Activated CD8-positive, alpha-beta memory T cell treated with anti-CD3 and anti-CD28 coated beads for 36 hours (primary cell): Measurements from ENCODE around the gene HTR1D. TPM values are rescaled to one million over a fixed set of nuclear protein-coding genes. Genes with fewer than 3 reads are reported as not detected.

Experiments
- CTCF ChIA-PET: fragments of 350-600 bp; sonication (Branson Sonifier 250); formaldehyde crosslinking; loops from one replicate; lab custom pipeline; 2021; ENCODE audit warnings: antibody characterized with exemption; lab: Charles Lee
- POLR2A ChIA-PET: fragments of 350-600 bp; sonication (Branson Sonifier 250); formaldehyde crosslinking; loops from one replicate; lab custom pipeline; 2021; ENCODE audit warnings: antibody characterized with exemption; lab: Charles Lee
- total RNA-seq, 2 experiments: library from RNA; stranded (reverse); gene quantifications; one replicate each; pipeline ENCODE4 v1.2.3, GENCODE V29; 2021

The HTR1D gene
- total RNA-seq, 2 experiments from 2014 or later = not detected

DNA sequence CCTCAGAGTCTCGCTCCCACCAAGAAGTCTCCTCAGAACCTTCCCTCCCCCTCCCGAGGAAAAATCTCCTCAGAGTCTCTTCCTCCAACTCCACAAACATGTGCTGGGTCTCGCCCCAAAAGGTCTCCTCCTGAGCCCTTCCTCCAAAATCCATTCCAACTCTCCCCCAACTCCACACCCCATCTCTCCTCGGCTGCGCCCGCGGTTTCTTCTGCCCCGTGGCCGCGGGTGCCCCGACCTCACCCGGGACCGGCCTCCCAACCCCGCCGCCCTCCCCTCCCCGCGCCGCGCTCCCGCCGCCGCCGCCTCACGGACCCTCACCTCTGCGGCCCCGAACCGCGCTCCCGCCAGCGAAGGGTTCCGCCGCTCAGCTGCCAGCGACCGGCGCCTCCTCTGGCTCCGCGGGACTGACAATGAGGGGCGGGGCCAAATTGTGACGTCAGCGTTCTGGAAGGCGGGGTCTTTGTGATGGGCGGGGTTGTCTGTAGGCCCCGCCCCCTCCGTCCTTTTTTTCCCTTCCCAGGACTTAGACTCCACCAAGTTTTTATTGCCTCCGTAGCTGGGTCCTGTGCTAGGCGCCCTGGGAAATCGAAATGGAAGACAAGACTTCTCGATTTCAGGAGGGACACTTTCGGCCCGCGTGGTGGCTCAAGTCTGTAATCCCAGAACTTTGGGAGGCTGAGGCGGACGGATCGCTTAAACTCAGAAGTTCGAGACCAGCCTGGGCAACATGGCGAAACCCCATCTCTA is 48.7 kb downstream of the HTR1D start, which contains the start of gene LUZP1:
TSS of gene LUZP1 (minus strand) at position 412 of the 750 bp plus-strand sequence.
- CTCF ChIA-PET = interaction anchor here (0.6 to 2.3 kb wide), 3 partner anchors 16 to 69 kb away, joined by 3 to 9 read pairs (median 8); no protein-coding TSS in a partner anchor
- POLR2A ChIA-PET = interaction anchor here (0.6 to 0.7 kb wide), 2 partner anchors 63 to 67 kb away, joined by 4 read pairs; no protein-coding TSS in a partner anchor

DNA sequence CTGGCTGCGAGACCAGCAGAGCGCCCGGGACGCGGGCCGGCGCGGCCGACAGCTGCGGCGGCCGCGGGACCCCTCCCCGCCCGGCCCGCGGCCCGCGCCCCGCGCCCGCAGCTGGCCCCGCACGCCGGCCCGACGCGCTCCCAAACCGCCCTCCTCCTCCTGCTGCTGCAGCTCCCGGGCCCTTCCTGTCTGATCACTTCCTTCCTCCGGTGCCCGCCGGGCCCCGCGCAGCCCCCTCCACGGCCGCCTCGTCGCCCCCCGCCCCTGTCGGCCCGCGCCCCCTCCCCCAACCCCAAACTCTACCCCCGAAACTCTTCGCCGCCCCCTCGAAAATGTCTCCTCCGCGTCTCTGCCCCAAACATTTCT is 49.2 kb downstream of the HTR1D start:
- CTCF ChIA-PET = interaction anchor here (1.8 to 2.3 kb wide), 2 partner anchors 17 to 68 kb away, joined by 8 to 9 read pairs; no protein-coding TSS in a partner anchor
- POLR2A ChIA-PET = interaction anchor here (0.6 to 1.1 kb wide), 2 partner anchors 22 to 57 kb away, joined by 3 to 5 read pairs; no protein-coding TSS in a partner anchor

DNA sequence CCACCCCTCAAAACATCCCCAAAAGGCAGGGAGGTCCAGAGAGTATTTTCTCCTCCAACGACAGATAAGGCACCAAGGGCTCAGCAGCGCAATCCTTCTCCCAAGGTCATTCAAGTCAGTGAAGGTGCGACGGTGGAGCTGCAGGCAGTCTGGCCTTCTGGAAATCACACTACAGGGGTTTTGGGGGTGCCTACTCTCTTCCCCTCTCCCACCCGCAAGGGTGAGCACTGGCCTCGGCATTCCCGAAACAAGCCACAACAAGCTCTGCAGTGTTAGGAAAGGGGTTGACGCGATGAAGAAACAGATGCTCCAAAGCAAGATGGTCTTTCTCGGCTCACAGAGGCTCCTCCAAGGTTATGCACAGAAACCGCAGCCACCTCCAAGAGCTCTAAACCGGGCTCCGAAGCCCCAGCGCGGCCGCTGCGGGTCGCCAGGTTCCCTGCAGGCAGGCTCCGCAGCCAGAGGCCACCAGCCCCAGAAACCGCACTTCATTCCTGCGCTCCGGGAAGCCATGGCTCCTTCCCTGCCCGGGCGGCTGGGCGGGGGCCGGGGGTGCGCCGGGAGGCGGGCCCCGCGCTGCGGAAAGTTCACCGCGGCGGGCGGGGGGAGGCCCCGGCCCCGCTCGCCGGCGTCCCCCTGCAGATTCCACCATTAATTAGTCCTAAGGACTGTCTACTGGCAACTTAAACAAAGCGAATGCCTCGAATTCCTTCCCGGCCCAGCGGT is 49.8 kb downstream of the HTR1D start:
- POLR2A ChIA-PET = interaction anchor here (0.6 to 1.1 kb wide), 3 partner anchors 21 to 57 kb away, joined by 3 to 5 read pairs (median 4); no protein-coding TSS in a partner anchor
- CTCF ChIA-PET = interaction anchor here (1.1 to 1.8 kb wide), 3 partner anchors 12 to 68 kb away, joined by 3 to 8 read pairs (median 3); no protein-coding TSS in a partner anchor

DNA sequence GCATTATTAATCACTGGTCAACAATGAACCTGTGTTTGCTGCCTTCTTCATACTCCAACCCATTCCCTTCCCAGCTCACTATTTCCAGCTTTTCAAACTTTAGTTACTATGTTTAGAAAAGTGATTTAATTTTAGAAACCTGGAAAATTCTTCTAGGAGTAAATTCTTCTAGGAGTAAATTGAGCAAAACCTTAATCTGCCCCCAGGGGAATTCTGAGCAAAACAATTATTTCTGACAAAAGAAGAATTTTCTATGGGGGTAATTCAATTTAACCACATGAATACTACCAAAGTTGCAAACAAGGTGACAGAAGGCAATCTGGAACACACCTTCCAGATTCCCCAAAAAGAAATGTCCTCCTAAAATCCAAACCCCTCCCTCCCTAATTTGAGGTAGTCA is 50.4 kb downstream of the HTR1D start:
- POLR2A ChIA-PET = interaction anchor here (1.1 kb wide), 1 partner anchor 56 kb away, joined by 5 read pairs; no protein-coding TSS in a partner anchor
- CTCF ChIA-PET = interaction anchor here (1.1 to 1.8 kb wide), 3 partner anchors 11 to 67 kb away, joined by 3 to 8 read pairs (median 3); no protein-coding TSS in a partner anchor

DNA sequence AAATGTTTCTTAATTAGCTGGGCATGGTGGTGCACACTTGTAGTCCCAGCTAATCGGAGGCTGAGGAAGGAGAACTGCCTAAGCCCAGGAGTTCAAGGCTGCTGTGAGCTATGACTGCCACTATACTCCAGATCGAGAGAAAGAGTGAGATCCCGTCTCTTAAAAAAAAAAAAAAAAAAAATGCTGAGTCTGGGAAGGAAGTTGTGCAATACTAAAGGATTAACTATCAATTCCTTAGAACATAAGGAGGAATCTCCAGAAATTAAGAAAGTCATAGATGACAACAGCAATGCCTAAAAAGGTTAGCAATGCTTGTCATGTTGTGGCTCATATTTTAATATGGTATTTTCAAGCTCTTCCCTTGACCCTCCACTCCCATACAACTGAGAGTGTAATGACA is 53.9 kb downstream of the HTR1D start:
- CTCF ChIA-PET = interaction anchor here (0.7 to 0.8 kb wide), 2 partner anchors 21 to 223 kb away, joined by 3 to 7 read pairs; no protein-coding TSS in a partner anchor
- POLR2A ChIA-PET = interaction anchor here (0.6 to 0.7 kb wide), 3 partner anchors 9 to 709 kb away, joined by 3 to 5 read pairs (median 5); no protein-coding TSS in a partner anchor

DNA sequence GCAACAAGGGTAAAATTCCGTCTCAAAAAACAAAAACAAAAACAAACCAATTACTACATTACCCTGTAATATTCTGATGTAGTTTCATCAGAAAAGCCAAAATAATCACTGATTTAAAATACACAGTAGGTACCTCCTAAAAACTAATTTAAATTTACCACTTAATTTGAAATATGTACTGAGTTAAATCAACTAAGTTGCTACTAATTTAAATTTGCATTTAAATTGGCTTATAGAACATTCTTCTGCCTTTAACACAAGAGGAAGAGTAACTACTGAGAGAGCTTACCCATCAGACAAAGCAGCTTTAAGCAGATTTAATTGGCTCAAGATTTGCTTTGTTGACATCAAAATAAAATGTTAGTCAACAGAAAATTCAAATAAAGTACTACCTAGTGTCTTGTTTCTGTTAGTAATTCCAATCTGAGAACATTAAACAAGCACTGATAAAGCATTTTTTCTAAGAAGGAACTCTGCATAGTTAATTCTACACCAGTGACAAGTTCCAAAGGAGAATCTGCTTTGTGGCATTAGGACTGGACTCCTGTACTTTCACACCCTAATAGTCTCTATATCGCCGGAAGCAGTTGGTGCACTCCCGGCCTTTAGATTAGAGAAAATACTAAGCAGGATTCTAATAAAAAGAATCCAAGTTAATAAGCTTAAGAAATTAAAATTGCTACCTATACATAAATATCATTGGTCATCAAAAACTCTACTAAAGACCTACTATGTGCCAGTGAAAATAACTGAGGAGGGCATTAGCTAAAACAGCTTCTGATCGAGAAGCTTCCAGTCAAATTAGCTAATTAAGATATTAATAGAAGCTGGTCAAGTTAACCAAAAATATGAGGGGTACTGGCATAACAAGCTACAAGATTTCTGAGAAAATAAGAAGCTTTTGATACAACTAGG is 57.1 kb downstream of the HTR1D start:
- CTCF ChIA-PET = interaction anchor here (0.8 kb wide), 1 partner anchor 24 kb away, joined by 3 read pairs; no protein-coding TSS in a partner anchor
- POLR2A ChIA-PET = no interaction called here

DNA sequence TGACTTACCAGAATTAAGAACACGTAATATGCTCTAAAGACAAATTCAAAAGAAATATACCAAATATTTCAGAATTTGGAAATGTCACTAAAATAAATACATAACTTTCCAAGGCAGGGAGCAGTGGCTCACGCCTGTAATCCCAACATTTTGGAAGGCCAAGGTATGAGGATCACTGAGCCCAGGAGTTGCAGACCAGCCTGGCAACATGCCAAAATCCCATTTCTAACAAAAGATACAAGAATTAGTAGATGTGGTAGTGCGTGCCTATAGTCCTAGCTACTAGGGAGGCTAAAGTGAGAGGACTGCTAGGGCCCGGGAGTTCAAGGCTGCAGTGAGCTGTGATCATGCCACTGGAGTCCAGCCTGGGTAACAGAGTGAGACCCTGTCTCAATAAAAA is 60.4 kb downstream of the HTR1D start:
- CTCF ChIA-PET = no interaction called here
- POLR2A ChIA-PET = no interaction called here

DNA sequence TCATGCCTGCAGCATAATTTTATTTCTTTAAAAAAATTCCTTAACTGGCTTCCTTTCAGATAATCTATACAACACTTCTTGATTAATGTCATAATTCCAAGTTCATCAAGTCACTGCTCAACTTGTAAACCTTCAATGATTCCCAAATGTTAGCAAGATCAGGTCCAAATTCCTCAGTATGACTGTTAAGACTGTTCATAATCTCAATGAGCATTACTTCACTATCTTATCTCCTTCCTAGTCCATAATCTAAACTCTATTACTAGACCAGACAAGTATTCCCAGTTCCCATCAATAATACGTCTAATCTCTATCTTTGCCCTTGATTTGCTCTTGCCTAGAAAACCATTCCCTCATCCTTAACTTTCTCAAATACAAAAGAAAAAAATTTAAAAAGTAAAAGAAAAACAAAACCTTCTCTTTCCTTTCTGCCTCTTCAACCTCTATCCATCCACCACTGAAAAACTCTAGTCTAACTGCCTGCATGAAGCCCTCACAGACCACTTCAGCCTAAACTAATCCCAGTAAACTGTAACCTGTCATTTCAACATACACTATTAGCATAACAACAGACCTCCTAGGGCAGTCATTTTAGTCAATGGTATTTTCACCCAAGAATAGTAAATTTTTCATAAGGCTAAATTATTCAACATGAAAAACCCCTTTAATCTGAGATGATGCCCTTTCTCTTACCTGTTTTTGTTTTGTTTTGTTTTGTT is 64.2 kb downstream of the HTR1D start:
- POLR2A ChIA-PET = no interaction called here

DNA sequence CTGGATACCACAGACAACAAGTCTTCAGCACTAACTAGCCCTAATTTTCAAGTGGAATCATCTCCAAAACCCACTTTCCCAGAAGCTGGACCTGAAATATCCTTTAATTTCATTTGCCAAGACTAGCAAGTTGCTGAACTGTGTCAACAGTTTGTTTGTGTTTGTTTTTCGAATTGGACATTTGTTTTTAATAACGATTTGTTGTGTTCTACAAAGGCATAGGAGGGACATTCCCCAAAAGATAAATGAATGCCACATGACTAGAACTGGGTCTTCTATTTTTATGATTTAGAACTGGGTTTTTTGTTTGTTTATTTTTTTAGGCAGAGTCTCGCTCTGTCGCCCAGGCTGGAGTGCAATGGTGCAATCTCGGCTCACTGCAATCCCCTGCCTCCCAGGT is 66.6 kb downstream of the HTR1D start:
- POLR2A ChIA-PET = no interaction called here
- CTCF ChIA-PET = interaction anchor here (0.6 to 1.2 kb wide), 2 partner anchors 34 to 57 kb away, joined by 3 read pairs; no protein-coding TSS in a partner anchor

More for the DNA sequence above, 64.2 kb downstream of the HTR1D start:
- CTCF ChIA-PET = no interaction called here

DNA sequence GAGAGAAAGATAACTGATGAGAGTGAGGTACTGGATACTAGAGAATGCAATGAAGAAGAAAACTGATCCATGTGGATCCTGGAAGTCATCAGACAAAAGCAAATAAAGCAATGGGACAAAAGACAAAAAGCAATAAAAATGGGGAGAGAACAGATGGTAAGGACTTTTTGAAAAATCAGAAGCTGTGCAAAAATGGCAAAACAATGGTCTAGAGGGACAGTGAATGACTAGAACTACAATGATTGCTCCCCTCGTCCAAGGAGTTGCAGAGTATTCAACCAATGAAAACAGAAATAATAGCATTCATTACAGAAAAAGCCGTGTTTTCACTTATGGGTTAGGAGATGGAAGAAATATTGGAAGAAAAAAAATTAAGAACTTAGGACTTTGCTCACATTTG is 67.2 kb downstream of the HTR1D start:
- ChIA-PET POLR2A (interaction anchor here (0.6 kb wide), 2 partner anchors 33 to 675 kb away, joined by 4 to 6 read pairs; no protein-coding TSS in a partner anchor), CTCF (interaction anchor here (0.6 kb wide), 1 partner anchor 15 kb away, joined by 3 read pairs; no protein-coding TSS in a partner anchor)

DNA sequence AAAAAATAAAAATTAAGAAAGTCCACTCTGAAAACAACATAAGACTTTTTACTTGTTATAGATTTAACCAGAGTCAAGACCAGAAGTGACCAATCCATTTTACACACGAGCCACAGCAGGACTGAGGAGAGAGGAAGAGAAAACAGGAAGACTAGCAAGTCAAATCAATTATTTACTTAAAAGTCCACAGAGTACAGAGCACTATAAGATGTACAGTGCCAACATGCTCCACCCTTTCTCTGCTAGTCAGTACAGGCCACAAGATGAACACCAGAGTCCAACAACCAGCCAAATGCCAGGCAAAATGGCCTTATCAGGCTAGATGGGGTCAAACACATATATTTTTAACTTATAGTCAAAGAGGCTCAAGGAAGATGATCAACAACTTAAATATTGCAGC is 68.2 kb downstream of the HTR1D start:
- POLR2A ChIA-PET = no interaction called here

DNA sequence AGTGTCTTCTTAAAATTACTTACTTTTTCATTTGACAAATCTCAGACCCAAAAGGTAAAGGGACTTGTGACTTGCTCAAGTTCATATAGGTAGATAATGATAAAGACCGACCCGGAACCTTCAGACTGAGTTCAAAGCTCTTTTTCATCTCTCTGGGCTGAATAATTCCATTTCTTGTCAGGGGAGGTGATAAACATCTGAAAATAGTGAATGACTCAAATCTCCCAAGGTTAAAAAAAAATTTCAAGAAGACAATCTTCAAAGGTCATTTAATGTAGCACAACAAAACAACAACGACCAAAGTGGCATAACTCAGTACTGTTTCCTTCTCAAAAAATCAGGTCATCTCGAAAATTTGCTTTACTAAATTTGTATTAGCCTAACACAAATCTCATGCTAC is 69.2 kb downstream of the HTR1D start:
- CTCF ChIA-PET = no interaction called here
- POLR2A ChIA-PET = no interaction called here

More for the DNA sequence above, 68.2 kb downstream of the HTR1D start:
- CTCF ChIA-PET = no interaction called here

Other genes with a start within 250 kb of the HTR1D start
- gene LACTBL1, start 244.6 kb downstream of the HTR1D start, total RNA-seq = not detected
- gene TEX46, start 201.7 kb downstream of the HTR1D start, total RNA-seq = not detected
- 10 to 100 TPM; 69.6 TPM for gene KDM1A, start 198.0 kb downstream of the HTR1D start, total RNA-seq
- gene LUZP1, start 48.6 kb downstream of the HTR1D start, total RNA-seq = 10 to 100 TPM; 20.4 to 20.7 TPM
- gene HNRNPR, start 126.8 kb upstream of the HTR1D start, total RNA-seq = 100 to 1,000 TPM; 197 to 198 TPM
- 1 to 10 TPM; 4.0 to 4.6 TPM for gene ZNF436, start 152.3 kb upstream of the HTR1D start, total RNA-seq
- 1 to 10 TPM; 1.1 to 1.2 TPM for gene TCEA3, start 207.2 kb upstream of the HTR1D start, total RNA-seq